ENCODE results near the gene RBL2. TPM values are rescaled to one million over a fixed set of nuclear protein-coding genes. Genes with fewer than 3 reads are reported as not detected.

The RBL2 gene
- total and polyA plus RNA-seq, 2 of the 13 experiments (the other 11 are each of a cell fraction or from before 2014, with no cell fraction given), result 41.2 to 60.9 TPM

DNA sequence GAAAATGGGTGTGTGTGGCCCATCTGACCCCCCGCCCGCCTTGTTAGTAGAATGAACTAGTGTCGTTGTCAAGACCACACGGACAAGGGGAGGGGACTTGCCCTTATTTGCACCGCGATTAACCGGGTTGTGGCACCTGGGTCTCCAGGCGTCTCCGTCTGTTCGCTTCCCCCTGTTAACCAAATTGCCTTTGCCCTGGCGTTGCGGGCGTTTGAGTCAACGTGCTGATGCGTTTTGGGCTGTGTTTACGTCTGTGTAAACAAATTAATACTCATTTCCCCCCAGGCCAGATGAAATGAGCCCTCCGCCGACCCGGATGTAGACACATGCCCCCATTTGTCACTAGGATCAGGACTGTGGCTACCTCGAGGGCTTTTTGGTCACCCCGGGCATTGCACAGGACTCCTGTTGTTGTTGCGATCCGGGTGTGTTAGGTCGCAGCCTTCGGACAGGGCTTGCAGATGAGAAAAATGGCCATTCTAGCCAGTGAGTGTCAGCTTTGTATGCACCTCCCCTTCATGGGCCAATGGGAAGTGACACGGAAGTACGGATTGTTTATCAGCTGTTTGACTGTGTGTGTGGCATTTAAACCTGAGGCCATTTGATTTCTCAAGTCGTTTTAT is 906 bp downstream of the RBL2 start (continued):
- TF ChIP-seq ZC3H13 (CRISPR knock-in tag; IDR thresholded peaks at IDR 0.05) (no peak), KLF13 (CRISPR knock-in tag; IDR thresholded peaks at IDR 0.05) (no peak), THYN1 (CRISPR knock-in tag; IDR thresholded peaks at IDR 0.05; ENCODE audit: borderline replicate concordance, low read depth) (no peak), ZNF615 (CRISPR knock-in tag; IDR thresholded peaks at IDR 0.05; ENCODE audit: borderline replicate concordance) (no peak), SMAD1 (CRISPR knock-in tag; IDR thresholded peaks at IDR 0.05; ENCODE audit: borderline replicate concordance, low read depth) (no peak), NCOA5 (CRISPR knock-in tag; IDR thresholded peaks at IDR 0.05) (no peak), SETDB1 (CRISPR knock-in tag; IDR thresholded peaks at IDR 0.05; ENCODE audit: borderline replicate concordance) (no peak), ZNF546 (CRISPR knock-in tag; conservative IDR thresholded peaks at IDR 0.05) (no peak), TMF1 (CRISPR knock-in tag; IDR thresholded peaks at IDR 0.05; ENCODE audit: low read depth) (0 out of 2 replicates have a peak, but pooled peaks have one; percentile 27), ZNF33A (CRISPR knock-in tag; IDR thresholded peaks at IDR 0.05; ENCODE audit: borderline replicate concordance) (no peak), MZF1 (CRISPR knock-in tag; IDR thresholded peaks at IDR 0.05; ENCODE audit: borderline replicate concordance) (peak; percentile 27; the same call in 1 of the 2 replicates), TBX2 (CRISPR knock-in tag; IDR thresholded peaks at IDR 0.05; ENCODE audit: borderline replicate concordance) (no peak), SP1 (IDR thresholded peaks at IDR 0.05) (no peak), SP1 (CRISPR knock-in tag; IDR thresholded peaks at IDR 0.05) (no peak), SRSF4 (IDR thresholded peaks at IDR 0.05; ENCODE audit: low read depth, low read length, poor library complexity, severe bottlenecking) (no peak), JUND (CRISPR knock-in tag; IDR thresholded peaks at IDR 0.05) (no peak), PCBP1 (IDR thresholded peaks at IDR 0.05; ENCODE audit: borderline replicate concordance, low read depth, low read length) (peak; percentile 53), MYNN (CRISPR knock-in tag; IDR thresholded peaks at IDR 0.05; ENCODE audit: low read depth) (no peak)
- TF ChIP-seq, protein P1, sequence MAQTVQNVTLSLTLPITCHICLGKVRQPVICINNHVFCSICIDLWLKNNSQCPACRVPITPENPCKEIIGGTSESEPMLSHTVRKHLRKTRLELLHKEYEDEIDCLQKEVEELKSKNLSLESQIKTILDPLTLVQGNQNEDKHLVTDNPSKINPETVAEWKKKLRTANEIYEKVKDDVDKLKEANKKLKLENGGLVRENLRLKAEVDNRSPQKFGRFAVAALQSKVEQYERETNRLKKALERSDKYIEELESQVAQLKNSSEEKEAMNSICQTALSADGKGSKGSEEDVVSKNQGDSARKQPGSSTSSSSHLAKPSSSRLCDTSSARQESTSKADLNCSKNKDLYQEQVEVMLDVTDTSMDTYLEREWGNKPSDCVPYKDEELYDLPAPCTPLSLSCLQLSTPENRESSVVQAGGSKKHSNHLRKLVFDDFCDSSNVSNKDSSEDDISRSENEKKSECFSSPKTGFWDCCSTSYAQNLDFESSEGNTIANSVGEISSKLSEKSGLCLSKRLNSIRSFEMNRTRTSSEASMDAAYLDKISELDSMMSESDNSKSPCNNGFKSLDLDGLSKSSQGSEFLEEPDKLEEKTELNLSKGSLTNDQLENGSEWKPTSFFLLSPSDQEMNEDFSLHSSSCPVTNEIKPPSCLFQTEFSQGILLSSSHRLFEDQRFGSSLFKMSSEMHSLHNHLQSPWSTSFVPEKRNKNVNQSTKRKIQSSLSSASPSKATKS (CRISPR knock-in tag; IDR thresholded peaks at IDR 0.05), result no peak
- TF ChIP-seq, protein P2, sequence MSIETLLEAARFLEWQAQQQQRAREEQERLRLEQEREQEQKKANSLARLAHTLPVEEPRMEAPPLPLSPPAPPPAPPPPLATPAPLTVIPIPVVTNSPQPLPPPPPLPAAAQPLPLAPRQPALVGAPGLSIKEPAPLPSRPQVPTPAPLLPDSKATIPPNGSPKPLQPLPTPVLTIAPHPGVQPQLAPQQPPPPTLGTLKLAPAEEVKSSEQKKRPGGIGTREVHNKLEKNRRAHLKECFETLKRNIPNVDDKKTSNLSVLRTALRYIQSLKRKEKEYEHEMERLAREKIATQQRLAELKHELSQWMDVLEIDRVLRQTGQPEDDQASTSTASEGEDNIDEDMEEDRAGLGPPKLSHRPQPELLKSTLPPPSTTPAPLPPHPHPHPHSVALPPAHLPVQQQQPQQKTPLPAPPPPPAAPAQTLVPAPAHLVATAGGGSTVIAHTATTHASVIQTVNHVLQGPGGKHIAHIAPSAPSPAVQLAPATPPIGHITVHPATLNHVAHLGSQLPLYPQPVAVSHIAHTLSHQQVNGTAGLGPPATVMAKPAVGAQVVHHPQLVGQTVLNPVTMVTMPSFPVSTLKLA (IDR thresholded peaks at IDR 0.05), result peak; percentile 59
- TF ChIP-seq, protein P3, sequence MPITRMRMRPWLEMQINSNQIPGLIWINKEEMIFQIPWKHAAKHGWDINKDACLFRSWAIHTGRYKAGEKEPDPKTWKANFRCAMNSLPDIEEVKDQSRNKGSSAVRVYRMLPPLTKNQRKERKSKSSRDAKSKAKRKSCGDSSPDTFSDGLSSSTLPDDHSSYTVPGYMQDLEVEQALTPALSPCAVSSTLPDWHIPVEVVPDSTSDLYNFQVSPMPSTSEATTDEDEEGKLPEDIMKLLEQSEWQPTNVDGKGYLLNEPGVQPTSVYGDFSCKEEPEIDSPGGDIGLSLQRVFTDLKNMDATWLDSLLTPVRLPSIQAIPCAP (CRISPR knock-in tag; IDR thresholded peaks at IDR 0.05; ENCODE audit: low read depth), result no peak
- TF ChIP-seq, protein P4, sequence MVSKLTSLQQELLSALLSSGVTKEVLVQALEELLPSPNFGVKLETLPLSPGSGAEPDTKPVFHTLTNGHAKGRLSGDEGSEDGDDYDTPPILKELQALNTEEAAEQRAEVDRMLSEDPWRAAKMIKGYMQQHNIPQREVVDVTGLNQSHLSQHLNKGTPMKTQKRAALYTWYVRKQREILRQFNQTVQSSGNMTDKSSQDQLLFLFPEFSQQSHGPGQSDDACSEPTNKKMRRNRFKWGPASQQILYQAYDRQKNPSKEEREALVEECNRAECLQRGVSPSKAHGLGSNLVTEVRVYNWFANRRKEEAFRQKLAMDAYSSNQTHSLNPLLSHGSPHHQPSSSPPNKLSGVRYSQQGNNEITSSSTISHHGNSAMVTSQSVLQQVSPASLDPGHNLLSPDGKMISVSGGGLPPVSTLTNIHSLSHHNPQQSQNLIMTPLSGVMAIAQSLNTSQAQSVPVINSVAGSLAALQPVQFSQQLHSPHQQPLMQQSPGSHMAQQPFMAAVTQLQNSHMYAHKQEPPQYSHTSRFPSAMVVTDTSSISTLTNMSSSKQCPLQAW (CRISPR knock-in tag; IDR thresholded peaks at IDR 0.05), result 0 out of 2 replicates have a peak, but pooled peaks have one; percentile 49
- TF ChIP-seq, protein P5, sequence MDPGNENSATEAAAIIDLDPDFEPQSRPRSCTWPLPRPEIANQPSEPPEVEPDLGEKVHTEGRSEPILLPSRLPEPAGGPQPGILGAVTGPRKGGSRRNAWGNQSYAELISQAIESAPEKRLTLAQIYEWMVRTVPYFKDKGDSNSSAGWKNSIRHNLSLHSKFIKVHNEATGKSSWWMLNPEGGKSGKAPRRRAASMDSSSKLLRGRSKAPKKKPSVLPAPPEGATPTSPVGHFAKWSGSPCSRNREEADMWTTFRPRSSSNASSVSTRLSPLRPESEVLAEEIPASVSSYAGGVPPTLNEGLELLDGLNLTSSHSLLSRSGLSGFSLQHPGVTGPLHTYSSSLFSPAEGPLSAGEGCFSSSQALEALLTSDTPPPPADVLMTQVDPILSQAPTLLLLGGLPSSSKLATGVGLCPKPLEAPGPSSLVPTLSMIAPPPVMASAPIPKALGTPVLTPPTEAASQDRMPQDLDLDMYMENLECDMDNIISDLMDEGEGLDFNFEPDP (CRISPR knock-in tag; conservative IDR thresholded peaks at IDR 0.05), result no peak

Measured in HepG2 (cell line).